EL (cell line): ENCODE measurements around the gene LIG4.
"Not testable (repeated sequence)": the region's sequence is repeated elsewhere in the genome, so short reads cannot be mapped to it uniquely, and the experiment has no call there.

Experiments
- DNase-seq: peaks from one replicate; pipeline ENCODE4 v3.0.0-alpha.2; 2016

The LIG4 gene

DNA sequence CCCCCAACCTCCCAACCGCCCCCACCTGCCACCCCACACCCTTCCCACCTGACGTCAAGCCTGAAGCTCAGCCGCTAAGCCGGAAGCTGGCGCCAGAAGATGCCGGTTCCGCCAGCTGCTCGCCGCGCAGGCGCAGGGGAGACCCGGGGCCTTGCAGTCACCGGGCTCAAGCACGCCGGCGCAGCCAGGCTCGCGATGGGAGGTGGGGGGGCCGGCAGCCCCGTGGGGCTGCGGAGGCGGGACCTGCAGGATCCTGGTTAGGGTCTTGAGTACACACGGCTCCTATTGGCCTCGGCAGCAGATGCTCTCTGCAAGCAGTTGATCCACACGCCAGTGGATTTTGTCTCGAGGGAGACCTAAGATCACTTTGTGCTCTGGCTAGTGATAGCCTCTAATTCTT is at the start of gene LIG4:
Gene LIG4, minus strand, starts transcription at position 101 of the 400 bp plus-strand sequence. CDS start 4,268 bp downstream, outside the sequence.
- peak; percentile 87 for DNase-seq

DNA sequence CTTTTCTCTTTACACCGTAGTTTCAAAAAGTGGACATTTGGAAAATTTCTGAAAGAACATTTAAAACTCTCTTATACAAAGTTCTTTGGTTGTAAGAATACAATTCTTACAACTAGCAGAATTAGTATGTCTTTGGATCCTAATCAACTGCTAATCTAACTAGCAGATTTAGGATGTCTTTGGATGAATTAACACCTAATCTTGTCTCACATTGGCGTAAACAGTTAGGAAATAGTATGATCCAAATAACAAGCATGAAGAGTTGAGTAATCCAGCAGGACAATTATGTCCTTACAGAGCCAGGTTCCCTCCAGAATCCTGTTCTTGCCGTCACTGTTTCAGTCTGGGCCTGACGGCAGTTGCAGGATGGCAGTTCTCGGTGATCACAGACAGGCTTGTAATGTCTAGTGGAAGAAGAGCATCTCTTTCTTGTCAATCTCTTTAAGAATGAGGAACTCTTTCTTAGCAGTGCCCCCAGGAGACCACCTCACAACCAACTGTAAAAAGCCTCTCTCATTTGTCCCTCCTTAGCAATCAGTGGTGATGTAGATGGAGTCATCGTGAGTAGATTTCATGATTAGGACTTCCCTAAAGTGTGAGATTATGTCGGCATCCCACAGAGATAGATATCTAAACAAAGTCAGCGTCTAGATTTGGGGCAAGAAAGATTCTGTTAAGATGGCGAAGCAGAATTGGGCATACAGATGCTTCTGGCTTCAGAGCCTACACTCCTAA is 48.5 kb upstream of the LIG4 start:
- DNase-seq = no peak

DNA sequence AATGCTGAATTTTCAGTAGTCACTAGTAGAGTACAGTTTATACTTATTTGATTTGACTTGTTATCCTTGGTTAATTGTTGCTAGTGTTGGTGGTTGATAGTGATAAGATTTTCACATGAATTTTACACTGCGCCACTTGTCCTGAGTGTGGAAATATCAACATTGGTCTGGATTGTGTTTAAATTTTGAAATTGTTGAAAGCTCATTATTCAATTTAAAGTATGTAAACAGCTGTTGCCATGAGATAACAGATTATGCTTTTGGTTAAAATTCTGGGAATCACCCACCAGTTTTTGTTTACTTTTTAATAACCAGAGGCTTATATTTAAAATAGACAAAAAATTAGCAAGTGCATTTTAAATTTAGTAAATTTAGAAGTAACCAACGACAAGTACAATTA is 41.9 kb upstream of the LIG4 start:
- DNase-seq = no peak

DNA sequence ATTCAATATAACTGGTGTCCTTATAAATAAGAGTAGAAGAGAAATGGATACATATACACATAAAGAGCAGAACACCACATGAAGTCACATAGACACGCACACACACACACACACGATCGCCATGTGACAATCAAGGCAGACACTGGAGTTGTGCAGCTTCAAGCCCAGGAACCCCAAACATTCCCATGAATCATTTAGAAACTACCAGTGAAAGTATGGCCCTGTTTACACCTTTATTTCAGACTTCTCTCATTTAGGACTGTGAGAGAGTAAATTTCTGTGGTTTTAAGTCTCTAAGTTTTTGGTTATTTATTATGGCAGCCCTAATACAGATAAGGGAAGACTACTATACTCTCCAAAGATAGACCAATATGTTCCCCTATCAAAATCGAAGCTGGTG is 33.8 kb upstream of the LIG4 start:
- DNase-seq = no peak

DNA sequence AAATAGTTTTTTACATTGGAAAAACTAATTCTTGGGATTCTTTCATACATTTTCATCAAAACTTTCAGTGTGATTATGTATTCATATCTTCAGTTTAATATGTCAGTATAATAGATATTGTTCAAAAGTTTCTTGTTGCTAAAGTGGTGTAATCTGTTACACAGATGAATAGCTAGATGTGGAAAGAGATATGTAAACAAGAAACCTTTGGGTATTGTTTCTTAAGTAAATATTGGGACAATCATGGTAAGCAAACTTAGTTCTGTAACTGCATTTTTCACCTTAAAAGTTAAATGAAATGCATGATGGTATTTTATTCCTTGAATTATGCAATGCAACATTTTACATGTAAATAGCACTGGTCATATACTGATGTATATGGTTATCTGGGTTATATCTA is 15.0 kb upstream of the LIG4 start:
- no peak for DNase-seq

DNA sequence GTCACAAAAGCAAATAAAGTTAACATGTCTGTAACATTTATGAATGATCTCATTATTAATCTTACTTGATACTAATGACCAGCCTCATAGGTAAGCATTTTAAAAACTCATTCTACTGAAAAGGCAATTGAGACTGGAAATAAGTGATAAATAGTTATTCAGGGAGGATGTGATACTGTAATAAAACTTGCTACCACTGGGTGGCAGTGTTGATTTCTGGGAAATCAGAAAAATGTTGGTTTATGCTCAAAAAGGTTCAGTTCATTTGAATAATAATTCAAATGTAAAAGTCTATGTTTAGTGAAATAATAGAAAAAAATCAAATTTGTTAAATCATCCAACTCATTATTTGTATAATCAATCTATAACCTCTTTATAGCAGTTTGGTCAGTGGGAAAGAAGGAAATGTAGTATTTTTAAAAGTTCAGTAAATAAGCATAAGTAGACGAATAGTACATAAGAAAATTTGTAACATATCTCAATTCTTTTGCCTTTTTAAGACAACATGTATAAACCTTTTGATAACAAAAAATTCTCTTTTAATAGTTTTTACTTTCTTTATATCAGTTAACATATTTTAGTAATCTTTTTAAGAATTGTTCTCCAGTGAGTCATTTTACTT is 12.4 kb upstream of the LIG4 start:
- DNase-seq = peak; percentile 44

DNA sequence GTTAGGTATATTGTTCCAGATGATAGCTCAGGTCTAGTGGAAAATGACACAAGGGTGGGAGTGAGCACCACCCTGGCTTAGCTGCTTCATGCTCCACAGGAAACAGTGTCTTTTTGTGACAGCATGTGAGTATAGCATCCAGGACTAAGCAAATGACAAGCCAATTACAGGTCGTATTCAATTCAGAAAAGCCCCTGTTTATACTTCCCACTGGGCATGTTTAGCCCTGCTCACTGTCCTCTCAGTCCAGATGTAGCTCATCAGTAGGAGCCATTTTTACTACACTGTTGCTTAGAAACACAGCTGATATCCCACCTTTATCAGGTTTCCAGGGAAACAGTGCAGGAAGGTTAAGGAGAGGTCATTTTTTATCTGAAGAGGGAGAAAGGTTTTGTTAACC is 10.8 kb upstream of the LIG4 start:
- no peak for DNase-seq

DNA sequence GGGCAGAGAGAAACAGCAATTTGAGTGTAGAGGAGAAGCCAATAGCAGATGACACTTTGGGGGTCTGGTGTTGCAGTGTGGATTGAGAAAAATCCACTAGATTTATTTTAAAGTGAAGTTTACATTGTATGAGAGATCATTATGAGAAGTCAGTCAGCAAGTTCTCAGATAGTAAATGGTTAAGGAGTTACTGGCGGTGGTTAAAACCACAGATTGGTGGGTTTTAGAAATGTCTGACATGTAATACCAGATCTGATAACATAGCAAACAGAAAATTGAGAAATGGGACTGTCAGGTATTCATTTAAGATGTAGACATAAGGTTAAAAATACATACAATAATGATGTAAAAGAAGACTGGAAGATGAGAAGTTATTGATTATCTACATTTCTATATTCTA is 10.1 kb upstream of the LIG4 start:
- DNase-seq = no peak

DNA sequence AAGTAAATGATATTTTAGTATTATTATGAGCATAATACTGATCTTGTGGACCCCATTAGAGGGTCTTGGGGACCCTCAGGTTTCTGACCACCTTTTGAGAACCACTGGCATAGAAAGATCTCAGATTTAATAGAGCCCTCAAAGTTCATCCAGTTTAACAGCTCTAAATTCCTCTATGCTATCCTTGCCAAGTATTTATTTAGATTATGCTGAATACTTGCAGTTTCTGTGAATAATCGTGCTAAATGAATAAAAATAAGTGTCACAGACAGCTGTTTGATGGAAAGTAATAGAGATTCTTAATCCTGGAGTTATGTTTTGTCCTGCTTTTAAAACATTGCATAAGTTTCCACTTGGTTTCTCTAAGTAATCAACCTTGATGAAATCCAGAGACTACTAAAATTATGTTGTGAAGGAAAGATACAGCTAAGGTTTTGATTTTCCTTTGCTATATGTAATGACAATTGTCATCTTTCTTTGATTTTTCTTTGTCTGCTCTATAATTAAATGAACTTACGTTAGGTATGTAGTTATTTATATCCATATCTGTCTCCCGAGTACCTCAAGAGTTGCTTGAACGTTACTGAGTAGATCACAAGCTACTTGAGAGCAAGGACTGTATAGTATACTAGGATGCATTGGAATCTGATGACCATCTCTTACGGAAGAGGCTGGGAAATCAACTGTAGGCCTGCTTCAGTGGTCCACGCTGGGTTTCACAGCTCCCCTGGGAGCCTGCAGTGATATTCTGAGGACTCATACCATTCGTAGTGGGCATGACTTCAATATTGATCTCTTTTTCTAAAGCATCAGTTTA is 8.6 kb upstream of the LIG4 start:
- DNase-seq = no peak

DNA sequence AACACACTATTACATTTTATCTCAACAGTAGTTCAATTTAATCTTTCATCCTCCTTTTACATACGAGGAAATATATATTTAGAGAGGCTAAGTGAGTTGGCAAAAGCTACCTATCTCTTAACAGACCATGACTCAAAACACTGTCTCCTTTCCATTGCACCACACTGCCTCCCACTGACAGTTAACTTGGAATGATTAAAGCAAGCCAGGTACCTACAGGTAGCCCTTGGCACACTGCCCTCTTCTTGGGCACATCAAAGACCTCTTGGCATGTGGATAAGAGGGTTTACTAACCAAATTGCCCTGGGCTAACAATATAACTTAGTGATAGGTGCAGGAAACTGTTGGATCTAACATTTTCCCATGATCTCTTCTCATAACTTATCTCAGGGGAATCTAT is 4.7 kb upstream of the LIG4 start:
- no peak for DNase-seq

DNA sequence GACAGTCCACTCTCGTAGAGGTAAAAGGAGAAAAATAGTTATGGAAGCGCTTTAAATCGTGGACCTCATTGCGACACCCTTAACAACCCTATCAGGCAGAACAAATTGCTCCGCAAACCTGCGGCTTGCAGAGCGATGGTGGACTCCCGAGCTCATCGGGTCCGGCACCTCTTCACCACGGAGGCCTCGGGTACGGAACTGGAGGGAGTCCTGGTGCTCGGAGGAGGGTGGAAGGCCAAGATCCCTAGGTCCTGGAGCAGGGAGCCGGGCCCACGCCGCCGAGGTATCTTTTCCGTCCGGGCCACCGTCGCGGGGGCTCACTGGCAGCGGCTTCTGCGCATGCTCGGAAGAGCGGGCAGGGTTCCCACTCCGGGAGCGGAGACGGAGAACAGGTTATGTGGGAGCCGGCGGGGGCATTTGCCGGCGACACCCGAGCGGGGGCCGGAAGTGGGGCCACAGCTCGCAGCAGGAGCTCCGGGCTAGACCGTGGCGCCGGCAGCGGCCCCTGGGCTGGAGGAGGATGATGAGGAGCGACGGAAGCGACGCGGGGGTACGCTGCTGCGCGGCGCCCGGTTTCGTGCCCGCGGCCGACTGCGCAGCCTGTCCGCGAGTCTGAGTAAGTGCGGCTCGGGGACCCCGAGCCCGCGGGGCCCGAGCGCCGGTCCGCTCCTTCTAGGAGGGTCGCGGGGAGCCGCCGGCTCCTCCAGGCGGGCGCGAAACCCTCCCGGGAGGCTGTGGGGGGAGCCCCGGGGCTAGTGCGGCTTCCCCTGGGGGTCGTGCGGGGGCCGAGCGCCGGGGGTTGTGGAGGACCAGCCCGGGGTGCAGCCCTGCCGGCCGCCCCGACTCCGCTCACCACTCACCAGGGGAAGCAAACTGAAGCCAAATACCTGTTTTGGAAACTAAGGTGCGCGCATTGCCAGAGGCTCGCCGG is 3.0 kb upstream of the LIG4 start, which contains the start of gene ABHD13:
Gene ABHD13, plus strand, starts transcription at position 349 of the 931 bp plus-strand sequence. CDS start 10,827 bp downstream, outside the sequence.
- DNase-seq = peak; percentile 91

DNA sequence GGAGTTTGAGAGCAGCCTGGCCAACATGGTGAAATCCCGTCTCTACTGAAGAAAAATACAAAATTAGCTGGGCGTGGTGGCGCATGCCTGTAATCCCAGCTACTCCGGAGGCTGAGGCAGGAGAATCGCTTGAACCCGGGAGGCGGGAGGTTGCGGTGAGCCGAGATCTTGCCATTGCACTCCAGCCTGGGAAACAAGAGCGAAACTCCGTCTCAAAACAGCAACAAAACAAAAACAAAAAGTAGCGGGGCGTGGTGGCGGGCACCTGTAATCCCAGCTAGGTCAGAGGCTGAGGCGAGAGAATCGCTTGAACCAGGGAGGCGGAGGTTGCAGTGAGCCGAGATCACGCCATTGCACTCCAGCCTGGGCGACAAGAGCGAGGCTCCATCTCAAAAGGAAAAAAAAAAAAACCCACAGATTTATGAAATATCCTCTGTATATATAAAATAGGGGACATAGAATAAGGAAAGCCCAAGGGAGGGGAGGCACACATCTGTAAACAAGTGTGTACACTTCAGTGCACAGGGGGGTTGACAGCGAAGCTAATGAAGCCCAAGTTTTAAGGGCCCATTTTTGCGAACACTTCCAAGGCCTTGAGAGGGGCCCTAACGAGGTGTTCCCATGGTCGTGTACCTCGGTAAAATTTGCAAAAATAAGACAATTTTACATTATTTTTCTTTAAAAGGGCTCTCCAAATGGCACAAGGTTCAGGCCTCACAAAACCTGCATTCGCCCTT is 2.1 kb upstream of the LIG4 start:
- not testable (repeated sequence) for DNase-seq

DNA sequence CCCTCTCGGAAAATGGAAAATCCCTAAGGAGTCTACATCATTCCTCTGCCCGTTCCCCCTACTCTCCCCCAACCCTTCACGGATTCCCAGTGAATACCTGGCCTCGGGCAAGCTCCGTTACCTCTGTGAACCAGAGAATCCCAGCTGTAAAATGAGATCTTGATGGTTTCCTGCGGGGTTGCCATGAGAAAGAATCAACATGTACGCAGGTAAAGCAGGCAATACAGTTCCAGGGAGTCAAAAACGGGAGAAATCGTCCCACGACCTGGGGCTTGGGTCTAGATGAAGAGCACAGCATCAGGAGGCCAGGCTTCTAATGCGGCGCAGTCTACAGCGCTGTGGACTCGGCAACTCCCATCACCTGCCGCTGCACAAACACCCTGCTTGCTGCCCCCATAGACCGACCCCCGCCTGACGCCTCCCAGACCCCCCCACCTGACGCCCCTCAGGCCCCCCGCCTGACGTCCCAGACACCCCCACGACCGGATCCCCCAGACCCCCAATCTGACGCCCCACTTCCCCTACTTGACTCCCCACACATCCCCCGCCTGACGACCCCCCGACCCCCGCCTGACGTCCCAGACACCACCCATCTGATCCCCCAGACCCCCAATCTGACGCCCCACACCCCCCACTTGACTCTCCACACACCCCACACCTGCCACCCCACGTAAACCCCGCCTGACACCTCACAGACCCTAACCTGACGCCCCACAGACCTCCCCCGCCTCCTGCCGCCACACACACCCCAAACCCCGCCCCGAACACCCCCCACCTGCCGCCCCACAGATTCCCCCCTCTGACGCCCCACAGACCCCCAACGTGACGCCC is 680 bp downstream of the LIG4 start:
- no peak for DNase-seq

DNA sequence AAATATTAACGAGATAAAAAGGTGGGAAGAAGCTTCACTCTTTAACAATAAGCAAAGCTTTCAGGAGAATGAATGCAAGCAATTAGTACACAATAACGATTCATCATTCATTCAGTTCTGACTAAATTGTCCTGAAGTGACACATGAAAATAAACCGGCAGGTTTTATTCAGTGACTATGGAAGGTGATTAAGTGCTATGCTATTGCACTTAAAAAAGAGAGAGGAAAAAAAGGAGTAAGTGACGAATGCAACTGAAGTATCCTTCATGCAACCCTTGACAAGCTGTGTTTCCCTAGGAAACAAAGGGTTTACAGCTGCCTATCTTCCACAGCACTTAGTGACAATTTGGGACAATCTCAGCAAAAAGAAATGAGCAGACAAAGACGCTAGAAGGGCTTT is 1.4 kb downstream of the LIG4 start:
- DNase-seq = peak; percentile 8

DNA sequence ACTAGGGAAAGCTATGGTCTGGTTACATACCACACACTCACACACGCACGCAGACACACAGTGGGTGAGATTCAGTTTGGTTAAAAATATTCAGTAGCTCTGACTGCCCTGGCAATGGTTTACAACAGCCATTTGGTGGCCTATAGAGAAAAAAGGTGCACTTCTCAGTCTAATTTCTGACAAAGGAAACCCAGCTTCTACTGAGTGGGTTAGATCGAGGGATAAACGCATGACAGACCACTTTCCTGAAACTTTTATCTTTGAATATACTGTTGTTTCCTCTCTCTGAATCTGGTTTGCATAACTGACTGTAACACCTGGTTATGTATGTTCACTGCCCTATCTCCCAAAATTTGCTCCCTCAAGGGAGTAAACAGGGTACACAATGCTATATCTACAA is 2.5 kb downstream of the LIG4 start:
- no peak for DNase-seq

DNA sequence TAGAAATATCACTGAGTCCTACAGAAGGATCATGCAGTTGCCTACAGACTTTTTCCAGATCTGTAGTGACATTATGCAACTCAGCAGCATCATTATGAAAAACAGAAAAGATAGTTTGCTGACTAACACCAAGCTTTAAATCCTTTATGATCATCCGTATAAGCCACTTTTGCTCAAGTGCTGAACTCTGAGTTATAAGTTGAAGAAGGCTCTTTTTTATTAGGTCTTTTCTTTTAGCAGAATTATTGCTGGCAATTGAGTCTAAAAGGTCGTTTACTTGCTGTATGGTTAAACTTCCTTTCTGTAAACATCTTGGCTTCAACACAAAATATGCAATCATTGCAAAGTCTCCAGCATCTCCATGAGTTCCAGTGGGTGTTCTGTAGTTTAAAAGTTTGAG is 4.8 kb downstream of the LIG4 start:
- DNase-seq = no peak

DNA sequence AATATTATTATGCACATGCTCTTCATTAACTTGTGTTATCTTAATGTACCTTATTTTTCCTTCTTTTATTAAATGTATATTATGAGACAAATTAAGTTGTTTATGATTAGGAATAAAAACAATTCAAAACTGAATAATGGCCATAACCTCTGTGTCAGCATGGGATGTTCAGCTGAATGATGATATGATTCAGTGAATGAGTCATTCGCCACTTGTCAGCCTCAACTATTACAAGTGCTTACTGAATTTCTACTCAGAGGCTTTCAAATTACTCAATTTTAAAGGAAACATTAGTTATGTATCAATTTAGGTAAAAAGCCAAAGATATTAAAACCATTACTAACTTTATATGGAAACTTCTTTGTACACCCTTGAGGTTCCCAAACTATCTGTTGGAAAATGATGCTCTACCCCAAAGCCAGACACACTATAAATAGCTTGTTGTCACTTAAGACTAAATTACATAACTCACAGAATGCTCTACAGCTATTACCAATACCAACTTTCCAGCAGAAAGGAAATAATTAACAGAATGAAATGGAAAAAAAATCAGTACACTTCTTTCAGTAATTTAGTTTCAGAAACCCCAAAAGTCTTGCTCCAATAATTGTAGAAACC is 14.4 kb downstream of the LIG4 start:
- peak; percentile 21 for DNase-seq

DNA sequence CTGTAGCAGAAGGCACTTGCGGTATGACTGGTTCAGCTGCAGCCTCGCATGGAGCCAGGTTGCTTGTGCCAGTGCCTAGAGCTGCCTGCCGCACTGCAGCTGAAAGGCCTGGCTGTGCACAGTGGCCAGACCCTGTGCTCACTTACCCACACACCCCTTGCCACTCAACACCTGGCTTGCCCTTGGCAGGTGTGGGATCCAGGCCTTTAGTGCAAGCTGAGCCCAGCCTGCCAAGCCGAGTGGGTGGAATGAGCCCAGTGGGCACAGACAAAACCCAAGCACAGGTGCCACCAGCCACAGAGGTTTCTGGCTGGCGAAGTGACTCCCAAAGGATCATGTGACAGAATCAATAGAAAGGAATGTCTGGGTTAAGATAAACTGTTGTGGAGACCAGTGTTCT is 19.5 kb downstream of the LIG4 start:
- no peak for DNase-seq

DNA sequence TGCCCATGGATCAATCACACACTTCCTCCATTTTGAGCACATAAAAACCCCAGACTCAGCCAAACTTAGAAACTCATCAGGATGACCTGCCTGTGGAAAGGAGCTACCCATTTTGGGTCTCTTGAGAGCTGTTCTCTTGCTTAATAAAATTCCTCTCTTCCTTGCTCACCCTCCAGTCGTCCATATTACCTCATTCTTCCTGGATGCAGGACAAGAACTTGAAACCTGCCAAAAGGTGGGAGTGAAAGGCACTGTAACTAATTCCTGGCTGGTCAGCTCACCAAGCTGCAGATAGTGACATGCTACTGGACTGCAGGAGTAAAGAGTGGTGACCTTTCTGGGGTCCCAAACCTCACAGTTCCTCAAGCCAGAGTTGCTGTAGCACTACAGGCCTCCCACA is 20.2 kb downstream of the LIG4 start:
- no peak for DNase-seq

DNA sequence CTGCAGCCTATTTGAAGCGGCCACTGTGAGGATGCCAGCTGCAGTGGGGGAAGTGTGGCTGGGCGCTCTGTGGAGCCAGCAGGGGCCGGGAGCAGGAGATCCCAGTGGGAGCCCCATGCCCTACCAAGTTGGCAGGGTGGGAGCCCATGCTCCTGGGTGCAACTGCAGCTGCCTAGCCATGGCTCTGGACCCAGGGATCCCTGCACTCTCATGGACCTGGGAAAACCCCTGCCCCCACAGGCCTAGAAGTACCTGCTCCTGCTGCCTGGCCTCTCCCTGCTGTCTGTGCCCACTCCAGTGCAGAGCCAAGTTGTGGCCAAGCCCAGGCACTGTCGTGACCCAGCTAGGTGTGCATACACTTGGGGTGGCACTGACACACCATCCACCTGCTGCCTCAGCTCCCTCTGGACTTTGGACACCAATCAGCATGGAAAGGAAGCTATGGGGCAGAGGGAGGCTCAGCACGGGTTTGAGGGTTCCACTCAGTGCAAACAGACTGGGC is 20.9 kb downstream of the LIG4 start:
- DNase-seq = no peak
